Measurements from ENCODE around the gene POLA2. TPM values are rescaled to one million over a fixed set of nuclear protein-coding genes. Genes with fewer than 3 reads are reported as not detected.

Gene POLA2
- total and polyA plus RNA-seq, 7 donors: 1.7 to 5.8 (median 3.3) TPM

DNA sequence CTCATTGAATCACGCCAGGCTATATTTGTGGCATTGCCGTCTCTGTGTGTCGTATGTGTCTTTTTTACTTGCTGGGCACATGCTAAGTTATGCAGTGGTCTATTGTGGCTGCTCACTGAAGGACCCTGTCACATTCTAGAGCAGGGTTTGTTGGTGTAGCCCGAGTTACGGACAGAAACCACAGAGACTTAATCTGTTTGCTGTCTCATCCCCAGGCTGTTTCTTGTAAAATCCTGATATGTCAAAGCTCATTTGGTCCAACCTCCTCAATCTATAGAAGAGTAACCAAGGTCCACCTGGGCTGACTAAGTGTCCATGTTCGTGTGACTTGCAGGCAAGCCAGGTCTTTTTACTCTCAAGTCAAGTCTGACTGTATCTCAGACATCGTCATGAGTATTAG is 76.9 kb downstream of the POLA2 start:
- DNase-seq (no peak), ATAC-seq (no peak)
- Histone ChIP-seq H3K4me3 (no peak overlapping the region), H3K27me3 (ENCODE audit: insufficient read depth in 3 of 3, low read length in 2 of 3) (no peaks in the 10 kb centered on the region), H3K36me3 (ENCODE audit: insufficient read depth in 1 of 2, low read depth in 1 of 2) (peaks cover 8 to 52% of the 10 kb centered on the region in 2 donors), H3K27ac (no peak overlapping the region), H3K9me3 (no peaks in the 10 kb centered on the region), H3K4me1 (peaks cover 24% of the 10 kb centered on the region)
- WGBS, 3 donors: 67 to 86% (median 68%) methylated on average over 7 of the region's 7 CpGs
- intact Hi-C loops (cut with DNase I): no loop called here
- TF ChIP-seq, protein P1, sequence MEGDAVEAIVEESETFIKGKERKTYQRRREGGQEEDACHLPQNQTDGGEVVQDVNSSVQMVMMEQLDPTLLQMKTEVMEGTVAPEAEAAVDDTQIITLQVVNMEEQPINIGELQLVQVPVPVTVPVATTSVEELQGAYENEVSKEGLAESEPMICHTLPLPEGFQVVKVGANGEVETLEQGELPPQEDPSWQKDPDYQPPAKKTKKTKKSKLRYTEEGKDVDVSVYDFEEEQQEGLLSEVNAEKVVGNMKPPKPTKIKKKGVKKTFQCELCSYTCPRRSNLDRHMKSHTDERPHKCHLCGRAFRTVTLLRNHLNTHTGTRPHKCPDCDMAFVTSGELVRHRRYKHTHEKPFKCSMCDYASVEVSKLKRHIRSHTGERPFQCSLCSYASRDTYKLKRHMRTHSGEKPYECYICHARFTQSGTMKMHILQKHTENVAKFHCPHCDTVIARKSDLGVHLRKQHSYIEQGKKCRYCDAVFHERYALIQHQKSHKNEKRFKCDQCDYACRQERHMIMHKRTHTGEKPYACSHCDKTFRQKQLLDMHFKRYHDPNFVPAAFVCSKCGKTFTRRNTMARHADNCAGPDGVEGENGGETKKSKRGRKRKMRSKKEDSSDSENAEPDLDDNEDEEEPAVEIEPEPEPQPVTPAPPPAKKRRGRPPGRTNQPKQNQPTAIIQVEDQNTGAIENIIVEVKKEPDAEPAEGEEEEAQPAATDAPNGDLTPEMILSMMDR (IDR thresholded peaks at IDR 0.05): no peak

DNA sequence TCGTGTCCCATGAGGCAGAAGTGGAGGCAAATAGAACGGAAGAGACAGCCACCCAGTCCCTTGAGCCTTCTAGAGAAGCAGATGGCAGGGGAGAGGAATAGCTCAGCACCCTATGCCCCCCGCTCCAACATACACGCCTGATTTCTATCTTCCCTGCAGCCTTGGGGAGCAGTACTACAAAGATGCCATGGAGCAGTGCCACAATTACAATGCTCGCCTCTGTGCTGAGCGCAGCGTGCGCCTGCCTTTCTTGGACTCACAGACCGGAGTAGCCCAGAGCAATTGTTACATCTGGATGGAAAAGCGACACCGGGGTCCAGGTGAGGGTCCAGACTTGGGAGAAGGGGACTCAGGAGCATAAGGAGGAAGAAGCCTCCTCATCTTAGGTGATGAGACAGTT is 78.5 kb downstream of the POLA2 start:
- ATAC-seq: no peak
- TF ChIP-seq, protein P1 (IDR thresholded peaks at IDR 0.05): no peak
- Histone ChIP-seq H3K27me3 (ENCODE audit: insufficient read depth in 3 of 3, low read length in 2 of 3) (no peaks in the 10 kb centered on the region), H3K9me3 (no peaks in the 10 kb centered on the region), H3K4me3 (no peak overlapping the region), H3K36me3 (ENCODE audit: insufficient read depth in 1 of 2, low read depth in 1 of 2) (peaks cover 14 to 67% of the 10 kb centered on the region in 2 donors), H3K4me1 (peaks cover 15% of the 10 kb centered on the region), H3K27ac (no peak overlapping the region)
- no peak for DNase-seq
- 90 to 97% (median 92%) methylated on average over 11 of the region's 11 CpGs for WGBS, 3 donors
- intact Hi-C loops (cut with DNase I): no loop called here

DNA sequence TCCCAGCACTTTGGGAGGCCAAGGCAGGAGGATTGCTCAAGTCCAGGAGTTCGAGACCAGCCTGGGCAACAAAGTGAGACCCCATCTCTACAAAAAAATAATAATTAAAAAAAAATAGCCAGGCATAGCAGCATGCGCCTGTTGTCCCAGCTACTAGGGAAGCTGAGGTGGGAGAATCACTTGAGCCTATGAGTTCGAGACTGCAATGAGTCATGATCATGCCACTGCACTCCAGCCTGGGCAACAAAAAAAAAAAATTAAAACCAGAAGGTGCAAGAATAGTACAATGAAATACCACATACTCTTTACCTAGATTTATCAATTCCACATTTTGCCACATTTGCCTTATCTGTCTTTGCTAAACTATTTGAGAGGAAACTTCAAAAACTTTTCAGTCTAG is 80.1 kb downstream of the POLA2 start:
- TF ChIP-seq, protein P1 (IDR thresholded peaks at IDR 0.05): no peak
- DNase-seq (no peak), ATAC-seq (no peak)
- no peaks in the 10 kb centered on the region for H3K9me3 ChIP-seq
- H3K4me1 ChIP-seq: peaks cover 11% of the 10 kb centered on the region
- H3K4me3 ChIP-seq: no peak overlapping the region
- WGBS, 3 donors: 94 to 98% (median 96%) methylated on average over 3 of the region's 3 CpGs
- H3K27ac ChIP-seq: no peak overlapping the region
- peaks cover 10 to 79% of the 10 kb centered on the region in 2 donors for H3K36me3 ChIP-seq (ENCODE audit: insufficient read depth in 1 of 2, low read depth in 1 of 2)
- intact Hi-C loops (cut with DNase I): no loop called here
- no peaks in the 10 kb centered on the region for H3K27me3 ChIP-seq (ENCODE audit: insufficient read depth in 3 of 3, low read length in 2 of 3)

Other genes with a start within 250 kb of the POLA2 start
- gene ARL2, start 247.8 kb upstream of the POLA2 start, total RNA-seq: 100 to 1,000 TPM; 109 to 171 (median 145) TPM
- 100 to 1,000 TPM; 119 to 168 (median 154) TPM for gene ARL2, start 247.8 kb upstream of the POLA2 start, polyA plus RNA-seq
- gene SNX15, start 234.5 kb upstream of the POLA2 start, total RNA-seq: 10 to 100 TPM; 15.6 to 21.7 (median 18.7) TPM
- gene SNX15, start 234.5 kb upstream of the POLA2 start, polyA plus RNA-seq: 10 to 100 TPM; 26.7 to 66.5 (median 30.3) TPM
- gene SAC3D1, start 220.8 kb upstream of the POLA2 start, total RNA-seq: 10 to 100 TPM in 1 of 4 donors, 1 to 10 TPM in 3; 8.4 to 12.3 (median 9.1) TPM
- 10 to 100 TPM; 10.8 to 19.2 (median 12.9) TPM for gene SAC3D1, start 220.8 kb upstream of the POLA2 start, polyA plus RNA-seq
- gene NAALADL1, start 203.4 kb upstream of the POLA2 start, total RNA-seq: 1 to 10 TPM in 2 of 4 donors, under 1 TPM in 2; 0.98 to 4.8 (median 1.9) TPM
- 1 to 10 TPM; 1.3 to 3.7 (median 1.6) TPM for gene NAALADL1, start 203.4 kb upstream of the POLA2 start, polyA plus RNA-seq
- gene CDCA5, start 177.9 kb upstream of the POLA2 start, total RNA-seq: 1 to 10 TPM in 1 of 4 donors, under 1 TPM in 3; 0.50 to 1.1 (median 0.87) TPM
- gene CDCA5, start 177.9 kb upstream of the POLA2 start, polyA plus RNA-seq: 1 to 10 TPM in 2 of 3 donors, under 1 TPM in 1; 0.28 to 1.6 (median 1.3) TPM
- gene ZFPL1, start 177.7 kb upstream of the POLA2 start, total RNA-seq: 10 to 100 TPM; 22.1 to 29.3 (median 26.2) TPM
- 10 to 100 TPM; 43.0 to 55.9 (median 46.8) TPM for gene ZFPL1, start 177.7 kb upstream of the POLA2 start, polyA plus RNA-seq
- 100 to 1,000 TPM in 1 of 4 donors, 10 to 100 TPM in 3; 82.2 to 105 (median 91.3) TPM for gene VPS51, start 165.7 kb upstream of the POLA2 start, total RNA-seq
- gene VPS51, start 165.7 kb upstream of the POLA2 start, polyA plus RNA-seq: 100 to 1,000 TPM in 1 of 3 donors, 10 to 100 TPM in 2; 60.3 to 110 (median 85.8) TPM
- gene TM7SF2, start 150.1 kb upstream of the POLA2 start, total RNA-seq: 10 to 100 TPM in 2 of 4 donors, 1 to 10 TPM in 2; 5.1 to 13.5 (median 9.5) TPM
- gene TM7SF2, start 150.1 kb upstream of the POLA2 start, polyA plus RNA-seq: 1 to 10 TPM; 3.2 to 7.8 (median 5.3) TPM
- gene ZNHIT2, start 144.3 kb upstream of the POLA2 start, total RNA-seq: 10 to 100 TPM in 2 of 4 donors, 1 to 10 TPM in 2; 8.6 to 16.1 (median 10.2) TPM
- 10 to 100 TPM; 21.7 to 25.7 (median 24.9) TPM for gene ZNHIT2, start 144.3 kb upstream of the POLA2 start, polyA plus RNA-seq
- 100 to 1,000 TPM; 465 to 641 (median 573) TPM for gene FAU, start 139.8 kb upstream of the POLA2 start, total RNA-seq
- 100 to 1,000 TPM; 639 to 798 (median 733) TPM for gene FAU, start 139.8 kb upstream of the POLA2 start, polyA plus RNA-seq
- 10 to 100 TPM; 31.4 to 36.7 (median 32.4) TPM for gene MRPL49, start 139.6 kb upstream of the POLA2 start, total RNA-seq
- gene MRPL49, start 139.6 kb upstream of the POLA2 start, polyA plus RNA-seq: 10 to 100 TPM; 29.0 to 54.1 (median 45.8) TPM
- 10 to 100 TPM; 26.5 to 56.1 (median 31.7) TPM for gene SYVN1, start 127.4 kb upstream of the POLA2 start, total RNA-seq
- gene SYVN1, start 127.4 kb upstream of the POLA2 start, polyA plus RNA-seq: 10 to 100 TPM; 20.2 to 33.5 (median 20.5) TPM
- gene SPDYC, start 91.7 kb upstream of the POLA2 start, total RNA-seq: not detected
- gene SPDYC, start 91.7 kb upstream of the POLA2 start, polyA plus RNA-seq: not detected
- 100 to 1,000 TPM in 1 of 4 donors, 10 to 100 TPM in 3; 72.4 to 105 (median 81.5) TPM for gene CAPN1, start 80.0 kb upstream of the POLA2 start, total RNA-seq
- 10 to 100 TPM; 65.7 to 97.4 (median 86.5) TPM for gene CAPN1, start 80.0 kb upstream of the POLA2 start, polyA plus RNA-seq
- gene CDC42EP2, start 52.9 kb downstream of the POLA2 start, total RNA-seq: 1 to 10 TPM; 4.9 to 7.3 (median 6.8) TPM
- gene CDC42EP2, start 52.9 kb downstream of the POLA2 start, polyA plus RNA-seq: 1 to 10 TPM; 2.7 to 5.9 (median 3.3) TPM
- 10 to 100 TPM; 26.5 to 43.8 (median 40.6) TPM for gene DPF2, start 71.9 kb downstream of the POLA2 start, total RNA-seq
- 10 to 100 TPM; 24.8 to 39.2 (median 29.7) TPM for gene DPF2, start 71.9 kb downstream of the POLA2 start, polyA plus RNA-seq
- under 1 TPM in 1 of 4 donors, not detected in 3; 0.25 TPM for gene TIGD3, start 92.8 kb downstream of the POLA2 start, total RNA-seq
- gene TIGD3, start 92.8 kb downstream of the POLA2 start, polyA plus RNA-seq: under 1 TPM; 0.05 to 0.09 (median 0.08) TPM
- gene SLC25A45, start 120.7 kb downstream of the POLA2 start, total RNA-seq: 1 to 10 TPM; 5.7 to 8.8 (median 7.2) TPM
- gene SLC25A45, start 120.7 kb downstream of the POLA2 start, polyA plus RNA-seq: 10 to 100 TPM in 1 of 3 donors, 1 to 10 TPM in 2; 3.7 to 18.5 (median 6.1) TPM
- 10 to 100 TPM in 3 of 4 donors, 1 to 10 TPM in 1; 7.4 to 27.7 (median 13.9) TPM for gene FRMD8, start 124.7 kb downstream of the POLA2 start, total RNA-seq
- gene FRMD8, start 124.7 kb downstream of the POLA2 start, polyA plus RNA-seq: 10 to 100 TPM; 10.6 to 20.8 (median 12.9) TPM
- gene NEAT1, start 160.8 kb downstream of the POLA2 start, total RNA-seq: 1,000 to 10,000 TPM in 1 of 4 donors, 100 to 1,000 TPM in 3; 517 to 1,759 (median 646) TPM
- 100 to 1,000 TPM; 474 to 758 (median 716) TPM for gene NEAT1, start 160.8 kb downstream of the POLA2 start, polyA plus RNA-seq
- gene MALAT1, start 237.1 kb downstream of the POLA2 start, total RNA-seq: over 10,000 TPM in 1 of 4 donors, 1,000 to 10,000 TPM in 3; 3,071 to 11,376 (median 4,986) TPM
- gene MALAT1, start 237.1 kb downstream of the POLA2 start, polyA plus RNA-seq: 100 to 1,000 TPM; 102 to 846 (median 299) TPM

All from psoas muscle (tissue), 8 donors.